Lung microvascular endothelial cell (primary cell): ENCODE measurements around the gene YTHDC1. TPM values are rescaled to one million over a fixed set of nuclear protein-coding genes. Genes with fewer than 3 reads are reported as not detected.
"Not testable (repeated sequence)": the region's sequence is repeated elsewhere in the genome, so short reads cannot be mapped to it uniquely, and the experiment has no call there.

ENCODE experiments used
- DNase-seq, 2 donors: peaks; one replicate each; pipeline versions ENCODE4 v3.0.0 to v3.0.0-alpha.2; 2010; ENCODE audit warnings: low read depth in 2 of 2
- total RNA-seq: library from RNA; depleted of rRNA; stranded (reverse); fragments of >200 nt; gene quantifications from 2 replicates; pipeline ENCODE4 v1.2.1, GENCODE V29; 2014

Gene YTHDC1
- total RNA-seq, 1 donor from 2014 or later: 28.8 TPM

GRCh38 chr4:68291256-68291655, 58.6 kb downstream of the YTHDC1 start:
- no peak for DNase-seq

GRCh38 chr4:68288393-68288740, 61.5 kb downstream of the YTHDC1 start:
- no peak for DNase-seq

GRCh38 chr4:68287704-68288392, 62.0 kb downstream of the YTHDC1 start:
- DNase-seq: no peak

GRCh38 chr4:68283714-68284113, 66.2 kb downstream of the YTHDC1 start:
- DNase-seq: no peak

GRCh38 chr4:68283095-68283494, 66.8 kb downstream of the YTHDC1 start:
- DNase-seq: no peak

- DNase-seq: not testable (repeated sequence)
Measured at GRCh38 chr4:68281796-68282740, 67.8 kb downstream of the YTHDC1 start.

GRCh38 chr4:68278029-68278428, 71.9 kb downstream of the YTHDC1 start:
- no peak for DNase-seq

GRCh38 chr4:68277627-68278026, 72.3 kb downstream of the YTHDC1 start:
- DNase-seq: no peak

GRCh38 chr4:68272860-68273259, 77.0 kb downstream of the YTHDC1 start:
- DNase-seq: no peak

GRCh38 chr4:68272380-68272779, 77.5 kb downstream of the YTHDC1 start:
- no peak for DNase-seq

- DNase-seq: peak; percentile 62 to 68
Measured at GRCh38 chr4:68271851-68272357, 78.0 kb downstream of the YTHDC1 start.

- peak in 1 of 2 donors; percentile 14 for DNase-seq
Measured at GRCh38 chr4:68267433-68267944, 82.4 kb downstream of the YTHDC1 start.

- DNase-seq: no peak
Measured at GRCh38 chr4:68264875-68265565, 84.9 kb downstream of the YTHDC1 start.

Other genes starting within 250 kb of the YTHDC1 start
- gene TMPRSS11F, start 220.2 kb downstream of the YTHDC1 start, total RNA-seq: not detected in 2 replicates
- not detected in 2 replicates for gene TMPRSS11B, start 104.4 kb downstream of the YTHDC1 start, total RNA-seq
- not detected in 2 replicates for gene TMPRSS11E, start 97.4 kb upstream of the YTHDC1 start, total RNA-seq
- gene UGT2B17, start 226.2 kb upstream of the YTHDC1 start, total RNA-seq: not detected in 2 replicates